AG04450 (cell line): ENCODE data around the gene MYLK. TPM values are rescaled to one million over a fixed set of nuclear protein-coding genes. Genes with fewer than 3 reads are reported as not detected.

Experiments
- CTCF ChIA-PET: fragments of 300-600, 350-600 bp; formaldehyde crosslinking; extraction: SDS; loops from one replicate; lab custom pipeline; 2022; ENCODE audit warnings: antibody characterized with exemption, inconsistent platforms; lab: Charles Lee
- POLR2A ChIA-PET: fragments of 350-600 bp; formaldehyde crosslinking; extraction: SDS; loops from one replicate; lab custom pipeline; 2021; ENCODE audit warnings: antibody characterized with exemption, inconsistent platforms; lab: Yijun Ruan, JAX
- DNase-seq: peaks from one replicate; pipeline ENCODE4 v3.0.0-alpha.2; 2011; ENCODE audit warnings: low read depth, low spot score
- H3K27ac ChIP-seq: one replicate; pipeline ENCODE4 v1.5.1; 2012; ENCODE audit warnings: low read depth, low read length, control low read depth
- H3K27me3 ChIP-seq: one replicate; pipeline ENCODE4 v1.6.0; 2012; ENCODE audit warnings: low read length; ENCODE audit not compliant: control insufficient read depth, insufficient read depth
- H3K4me3 ChIP-seq: 2 replicates; pipeline ENCODE4 v1.5.1; 2011; ENCODE audit warnings: mild to moderate bottlenecking, low read depth, low read length, control low read depth
- H3K9me3 ChIP-seq: 2 replicates; pipeline ENCODE4 v1.5.1; 2012; ENCODE audit warnings: low read length; ENCODE audit not compliant: control insufficient read depth, insufficient read depth
- polyA plus RNA-seq: library from polyadenylated mRNA; depleted of rRNA; stranded (reverse); fragments of >200 nt; gene quantifications from 2 replicates; pipeline ENCODE4 v1.2.3, GENCODE V29; 2011
- TF ChIP-seq, protein P1 (sequence below): IDR thresholded peaks from 2 replicates; pipeline ENCODE4 v1.5.1; 2011; ENCODE audit warnings: low read depth, low read length, control low read depth, inconsistent platforms

The MYLK gene
- polyA plus RNA-seq, 1 experiment: 1,320 TPM

DNA sequence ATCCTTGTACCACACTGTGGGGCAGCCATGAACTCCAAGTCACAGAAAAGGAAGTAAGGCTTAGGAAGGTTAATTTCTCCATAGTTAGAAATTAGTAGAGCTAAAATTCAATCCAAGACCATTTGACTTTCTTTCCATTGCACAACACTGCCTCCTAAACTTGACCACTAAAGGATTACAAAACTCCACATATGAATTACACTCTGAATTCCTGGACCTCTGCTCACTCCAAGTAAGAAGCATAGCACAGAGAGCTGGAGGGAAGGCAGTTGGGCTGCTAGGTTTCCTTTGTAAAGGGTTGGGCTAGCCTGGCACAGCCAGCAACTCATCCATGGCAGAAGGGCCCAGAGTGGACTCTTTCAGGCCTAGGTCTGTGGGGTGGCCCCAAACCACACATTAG, 134.4 kb downstream of the MYLK start:
- no peaks in the 10 kb centered on the region for H3K27me3 ChIP-seq
- peaks cover 4% of the 10 kb centered on the region; the same call in 1 of the 2 replicates for H3K9me3 ChIP-seq
- ChIA-PET CTCF (interaction anchor here (0.6 to 2.9 kb wide), 6 partner anchors 8 to 284 kb away, joined by 3 to 13 read pairs (median 4); partner anchors contain the start of gene KALRN), POLR2A (interaction anchor here (0.5 to 2.9 kb wide), 13 partner anchors 9 to 319 kb away, joined by 3 to 35 read pairs (median 7); no protein-coding TSS in a partner anchor)
- peak; percentile 86 for DNase-seq
- no peak overlapping the region for H3K4me3 ChIP-seq
- TF ChIP-seq, protein P1, sequence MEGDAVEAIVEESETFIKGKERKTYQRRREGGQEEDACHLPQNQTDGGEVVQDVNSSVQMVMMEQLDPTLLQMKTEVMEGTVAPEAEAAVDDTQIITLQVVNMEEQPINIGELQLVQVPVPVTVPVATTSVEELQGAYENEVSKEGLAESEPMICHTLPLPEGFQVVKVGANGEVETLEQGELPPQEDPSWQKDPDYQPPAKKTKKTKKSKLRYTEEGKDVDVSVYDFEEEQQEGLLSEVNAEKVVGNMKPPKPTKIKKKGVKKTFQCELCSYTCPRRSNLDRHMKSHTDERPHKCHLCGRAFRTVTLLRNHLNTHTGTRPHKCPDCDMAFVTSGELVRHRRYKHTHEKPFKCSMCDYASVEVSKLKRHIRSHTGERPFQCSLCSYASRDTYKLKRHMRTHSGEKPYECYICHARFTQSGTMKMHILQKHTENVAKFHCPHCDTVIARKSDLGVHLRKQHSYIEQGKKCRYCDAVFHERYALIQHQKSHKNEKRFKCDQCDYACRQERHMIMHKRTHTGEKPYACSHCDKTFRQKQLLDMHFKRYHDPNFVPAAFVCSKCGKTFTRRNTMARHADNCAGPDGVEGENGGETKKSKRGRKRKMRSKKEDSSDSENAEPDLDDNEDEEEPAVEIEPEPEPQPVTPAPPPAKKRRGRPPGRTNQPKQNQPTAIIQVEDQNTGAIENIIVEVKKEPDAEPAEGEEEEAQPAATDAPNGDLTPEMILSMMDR: no peak
- peak overlapping the region; percentile 97 for H3K27ac ChIP-seq

DNA sequence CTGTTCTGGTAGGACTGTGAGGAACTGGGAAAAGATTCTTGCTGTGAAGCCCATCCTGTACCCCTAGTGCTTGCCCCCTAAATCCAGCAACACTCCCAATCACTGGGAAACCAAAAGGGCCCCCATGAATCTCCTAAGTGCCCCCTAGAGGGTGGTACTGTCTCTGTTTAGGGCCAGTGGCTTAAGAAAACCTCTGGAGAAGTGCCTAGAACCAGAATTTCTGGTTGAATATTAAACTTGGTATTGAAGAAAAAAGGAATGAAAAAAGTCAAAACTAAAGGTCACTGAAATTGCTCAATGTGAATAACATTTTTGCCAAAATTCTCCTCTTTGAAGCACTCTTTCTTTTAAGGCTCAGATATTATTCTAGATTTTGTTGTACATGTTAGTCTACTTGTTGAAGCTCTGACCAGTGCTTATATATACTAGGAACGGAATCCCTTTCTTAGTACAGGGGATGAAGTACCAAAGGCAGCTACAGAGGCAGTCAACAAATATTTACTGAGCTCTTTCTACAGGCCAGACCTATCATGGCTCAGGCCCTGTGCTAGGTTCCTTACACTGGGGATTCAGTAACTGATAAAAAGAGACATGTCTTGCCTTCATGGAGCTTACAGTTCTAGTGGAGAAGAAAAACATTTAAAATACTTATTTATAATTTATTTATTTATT, 138.8 kb downstream of the MYLK start:
- no peak overlapping the region for H3K27ac ChIP-seq
- TF ChIP-seq, protein P1: no peak; the same call in 1 of the 2 replicates
- H3K4me3 ChIP-seq: no peak overlapping the region
- no peak for DNase-seq
- ChIA-PET POLR2A (no interaction called here), CTCF (interaction anchor here (0.6 to 2.1 kb wide), 2 partner anchors 22 to 135 kb away, joined by 3 to 10 read pairs; no protein-coding TSS in a partner anchor)
- H3K27me3 ChIP-seq: no peaks in the 10 kb centered on the region
- H3K9me3 ChIP-seq: peaks cover 4% of the 10 kb centered on the region; the same call in 1 of the 2 replicates

DNA sequence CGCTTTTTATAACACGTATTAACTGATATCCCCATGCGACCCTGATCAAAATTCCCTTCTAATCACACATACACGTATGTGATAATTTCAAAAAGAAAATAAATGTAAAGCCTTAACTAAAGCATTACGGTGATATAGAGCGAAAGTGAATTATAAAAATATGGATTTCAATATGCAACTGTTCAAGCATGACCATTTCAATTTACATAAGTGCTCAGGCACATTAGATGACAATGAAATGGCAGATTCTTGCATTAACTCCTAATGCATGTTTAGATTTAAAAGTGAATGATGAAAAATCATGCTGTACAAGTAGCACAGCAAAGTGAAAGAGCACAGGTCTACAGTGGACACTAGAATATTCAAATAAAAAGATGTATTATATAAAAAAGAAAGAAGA, 140.1 kb downstream of the MYLK start:
- no peak for DNase-seq
- H3K27me3 ChIP-seq: no peaks in the 10 kb centered on the region
- TF ChIP-seq, protein P1: no peak
- H3K9me3 ChIP-seq: peaks cover 1% of the 10 kb centered on the region; the same call in 1 of the 2 replicates
- ChIA-PET POLR2A (no interaction called here), CTCF (interaction anchor here (0.5 to 6.0 kb wide), 2 partner anchors 20 to 773 kb away, joined by 6 to 33 read pairs; no protein-coding TSS in a partner anchor)
- no peak overlapping the region for H3K27ac ChIP-seq
- no peak overlapping the region for H3K4me3 ChIP-seq

DNA sequence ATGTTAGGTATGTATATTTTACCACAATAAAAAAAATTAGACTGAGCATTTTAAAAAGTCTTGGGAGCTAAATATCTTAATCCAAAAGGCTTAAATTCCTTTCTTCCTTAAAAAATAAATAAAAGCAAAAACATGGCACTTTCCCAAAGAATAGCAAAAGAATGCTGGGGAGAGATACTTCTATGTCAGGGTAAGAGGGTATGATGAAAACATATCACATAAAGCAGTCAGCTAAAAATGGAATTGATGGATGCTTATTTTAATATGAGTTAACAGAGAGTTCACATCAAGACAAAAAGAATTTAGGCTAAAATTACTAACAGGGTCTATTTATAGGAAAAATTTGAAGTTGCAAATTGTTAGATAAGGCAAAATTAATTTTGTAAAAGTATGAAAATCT, 141.0 kb downstream of the MYLK start:
- Histone ChIP-seq H3K4me3 (no peak overlapping the region), H3K9me3 (no peaks in the 10 kb centered on the region), H3K27ac (no peak overlapping the region), H3K27me3 (no peaks in the 10 kb centered on the region)
- ChIA-PET CTCF (interaction anchor here (1.4 to 6.0 kb wide), 3 partner anchors 19 to 91 kb away, joined by 4 to 33 read pairs (median 5); no protein-coding TSS in a partner anchor), POLR2A (interaction anchor here (0.6 to 1.4 kb wide), 3 partner anchors 10 to 290 kb away, joined by 3 to 5 read pairs (median 3); no protein-coding TSS in a partner anchor)
- DNase-seq: no peak
- TF ChIP-seq, protein P1: no peak
